Tibial nerve (tissue), 4 donors: Measurements from ENCODE around the gene BMP10. TPM values are rescaled to one million over a fixed set of nuclear protein-coding genes. Genes with fewer than 3 reads are reported as not detected.
"Not testable (repeated sequence)": the region's sequence is repeated elsewhere in the genome, so short reads cannot be mapped to it uniquely, and the experiment has no call there.

Experiments
- DNase-seq, 2 donors: peaks; one replicate each; pipeline ENCODE4 v3.0.0-alpha.2; 2019; ENCODE audit warnings: low spot score in 2 of 2
- H3K27ac ChIP-seq, 4 donors: fragments of 200-600 bp; sonication (generic) in 3 of 4; one replicate each; pipeline ENCODE4 v1.5.1; 2017 to 2019; ENCODE audit warnings: mild to moderate bottlenecking in 1 of 4
- H3K27me3 ChIP-seq, 2 donors: fragments of 200-600 bp; sonication (generic) in 1 of 2; one replicate each; pipeline versions ENCODE4 v1.5.1 to v1.6.0; 2017 to 2019
- H3K36me3 ChIP-seq, 3 donors: fragments of 200-600 bp; sonication (generic); one replicate each; pipeline ENCODE4 v1.5.1; 2018 to 2019
- H3K4me1 ChIP-seq, 4 donors: fragments of 200-600 bp; sonication (generic) in 3 of 4; one replicate each; pipeline ENCODE4 v1.5.1; 2017 to 2019
- H3K4me3 ChIP-seq, 4 donors: fragments of 200-600 bp; sonication (generic) in 3 of 4; one replicate each; pipeline ENCODE4 v1.5.1; 2017 to 2019; ENCODE audit warnings: mild to moderate bottlenecking in 1 of 4, moderate library complexity in 1 of 4
- H3K9me3 ChIP-seq, 4 donors: fragments of 200-600 bp; sonication (generic) in 3 of 4; one replicate each; pipeline ENCODE4 v1.5.1; 2017 to 2019
- CTCF ChIP-seq, 5 experiments: fragments of 200-600 bp in 3 of 5; fragments of 450-650 bp in 2 of 5; sonication (generic) in 3 of 5; IDR thresholded peaks; one replicate each; pipeline ENCODE4 v1.5.1; 2016 to 2019; ENCODE audit warnings: antibody characterized with exemption in 5 of 5, mild to moderate bottlenecking in 3 of 5, moderate library complexity in 2 of 5
- EP300 ChIP-seq, 2 donors: sonication (generic); formaldehyde crosslinking; IDR thresholded peaks; one replicate each; pipeline ENCODE4 v1.6.1; 2017; ENCODE audit warnings: antibody characterized with exemption in 2 of 2, mild to moderate bottlenecking in 1 of 2
- POLR2A ChIP-seq, 2 donors: fragments of 450-650 bp; IDR thresholded peaks; one replicate each; pipeline ENCODE4 v1.6.1; 2017; ENCODE audit warnings: antibody characterized with exemption in 2 of 2, mild to moderate bottlenecking in 2 of 2, moderate library complexity in 2 of 2
- WGBS, 2 donors: methylation state at CpG; one replicate each; pipeline ENCODE4 v1.1.5; 2018; 5-methylcytosine and 5-hydroxymethylcytosine counted together
- total RNA-seq, 4 donors: library from RNA; depleted of rRNA; stranded (reverse); fragments of >200 nt; gene quantifications; one replicate each; pipeline ENCODE4 v1.1.0, GENCODE V29; 2016

The BMP10 gene
- total RNA-seq, 4 donors from 2014 or later, result not detected

DNA sequence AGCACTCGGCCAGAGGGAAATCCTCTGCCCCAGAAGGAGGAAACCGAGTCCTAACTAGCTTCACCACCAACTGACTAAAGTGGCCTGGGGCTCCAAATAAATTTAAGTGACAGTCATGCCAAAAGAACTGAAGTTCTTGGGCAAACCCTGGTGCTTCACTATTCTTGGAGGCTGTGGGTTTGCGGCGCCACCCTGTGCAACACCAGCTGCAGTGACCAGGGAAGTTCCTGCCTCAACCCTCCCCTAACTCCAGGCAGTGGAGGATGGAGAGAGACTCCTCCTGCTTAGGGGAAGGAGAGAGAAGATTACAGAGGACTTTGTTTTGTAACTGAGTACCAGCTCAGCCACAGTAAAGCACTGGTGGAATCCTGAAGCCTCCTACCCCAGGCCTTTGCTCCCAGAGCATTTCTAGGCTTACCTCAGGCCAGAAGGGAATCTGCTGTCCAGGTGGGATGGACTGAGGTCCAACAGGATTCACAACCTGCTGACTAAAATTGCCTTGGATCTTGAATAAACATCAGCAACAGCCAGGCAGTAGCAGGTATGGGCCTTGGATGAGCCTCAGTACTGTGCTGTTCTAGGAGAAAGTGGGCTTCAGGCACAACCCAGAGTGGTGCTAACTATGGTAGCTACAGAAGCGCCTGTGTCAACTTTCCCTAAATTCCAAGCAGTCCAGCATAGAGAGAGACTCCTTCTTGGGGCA, 29.4 kb upstream of the BMP10 start:
- no peaks in the 10 kb centered on the region for H3K27me3 ChIP-seq
- peaks cover 0 to 18% (median 4%) of the 10 kb centered on the region in 4 donors for H3K9me3 ChIP-seq
- 90 to 91% methylated on average over 4 to 5 of the region's 5 CpGs for WGBS, 2 donors
- no peak for DNase-seq
- no peak overlapping the region for H3K27ac ChIP-seq
- H3K4me3 ChIP-seq, result no peak overlapping the region
- no peaks in the 10 kb centered on the region for H3K4me1 ChIP-seq
- TF ChIP-seq POLR2A (IDR thresholded peaks at IDR 0.05), result no peak
- no peak for TF ChIP-seq EP300 (IDR thresholded peaks at IDR 0.05)
- no peak for TF ChIP-seq CTCF (IDR thresholded peaks at IDR 0.05)
- H3K36me3 ChIP-seq, result no peaks in the 10 kb centered on the region

- 97 to 98% methylated on average over 6 of the region's 6 CpGs for WGBS, 2 donors
- H3K9me3 ChIP-seq, result peaks cover 0 to 11% (median 0%) of the 10 kb centered on the region in 4 donors
- H3K27ac ChIP-seq, H3K4me1 ChIP-seq, DNase-seq, H3K36me3 ChIP-seq, H3K4me3 ChIP-seq, H3K27me3 ChIP-seq: not testable (repeated sequence)
Observed at GRCh38 chr2:68895981-68896380, 24.8 kb upstream of the BMP10 start.

DNA sequence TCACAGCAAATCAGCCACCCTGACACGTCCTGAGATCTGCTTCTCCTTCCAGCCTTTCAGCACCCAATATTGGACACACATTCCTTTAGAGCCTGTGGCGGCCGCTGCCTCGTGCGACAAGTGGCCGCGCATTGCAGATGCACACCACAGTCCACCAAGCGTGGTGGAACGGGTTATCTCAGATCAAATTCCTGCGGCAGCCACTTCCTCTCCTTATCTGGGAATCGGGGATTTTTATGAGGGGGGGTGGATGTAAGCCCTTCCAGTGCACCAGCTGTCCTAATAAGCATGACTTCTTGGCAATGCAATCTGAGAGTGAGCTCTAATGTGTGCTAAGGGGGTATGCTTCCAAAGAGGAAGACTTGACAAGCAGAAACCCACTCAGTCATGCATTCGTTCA, 18.3 kb upstream of the BMP10 start:
- WGBS, 2 donors, result 85 to 90% methylated on average over 12 of the region's 12 CpGs
- Histone ChIP-seq H3K4me1 (no peaks in the 10 kb centered on the region), H3K4me3 (no peak overlapping the region), H3K36me3 (no peaks in the 10 kb centered on the region), H3K27ac (no peak overlapping the region), H3K9me3 (no peaks in the 10 kb centered on the region), H3K27me3 (no peaks in the 10 kb centered on the region)
- DNase-seq, result no peak
- TF ChIP-seq POLR2A (IDR thresholded peaks at IDR 0.05), result no peak
- no peak for TF ChIP-seq EP300 (IDR thresholded peaks at IDR 0.05)
- TF ChIP-seq CTCF (IDR thresholded peaks at IDR 0.05), result no peak

GRCh38 chr2:68889021-68889420, 17.8 kb upstream of the BMP10 start:
- H3K4me1 ChIP-seq, result no peaks in the 10 kb centered on the region
- H3K27ac ChIP-seq, result no peak overlapping the region
- no peaks in the 10 kb centered on the region for H3K36me3 ChIP-seq
- TF ChIP-seq CTCF (IDR thresholded peaks at IDR 0.05) (no peak), EP300 (IDR thresholded peaks at IDR 0.05) (no peak), POLR2A (IDR thresholded peaks at IDR 0.05) (no peak)
- no peak overlapping the region for H3K4me3 ChIP-seq
- WGBS, 2 donors, result 81 to 83% methylated on average over 1 of the region's 1 CpG
- no peaks in the 10 kb centered on the region for H3K27me3 ChIP-seq
- no peaks in the 10 kb centered on the region for H3K9me3 ChIP-seq
- no peak for DNase-seq

- Histone ChIP-seq H3K27me3 (no peaks in the 10 kb centered on the region), H3K27ac (no peak overlapping the region), H3K4me3 (no peak overlapping the region), H3K4me1 (no peaks in the 10 kb centered on the region), H3K9me3 (no peaks in the 10 kb centered on the region), H3K36me3 (no peaks in the 10 kb centered on the region)
- TF ChIP-seq POLR2A (IDR thresholded peaks at IDR 0.05) (no peak), CTCF (IDR thresholded peaks at IDR 0.05) (no peak), EP300 (IDR thresholded peaks at IDR 0.05) (no peak)
- 85 to 89% methylated on average over 4 of the region's 4 CpGs for WGBS, 2 donors
- no peak for DNase-seq
Observed at GRCh38 chr2:68888038-68888704, 17.0 kb upstream of the BMP10 start.
